ENCODE data around the gene CTBP1.
"Not testable (repeated sequence)": the region's sequence is repeated elsewhere in the genome, so short reads cannot be mapped to it uniquely, and the experiment has no call there.

Gene CTBP1

GRCh38 chr4:1248245-1249147 is at the start of gene CTBP1:
TSS of gene CTBP1 (minus strand) at chr4:1249130. CDS start at chr4:1241331, 7,799 bp downstream.
- peak; percentile 87 for DNase-seq

- DNase-seq = no peak
These were observed 49.5 kb upstream of the CTBP1 start for GRCh38 chr4:1298461-1298860.

GRCh38 chr4:1297456-1298325 is 48.8 kb upstream of the CTBP1 start:
- no peak for DNase-seq

- no peak for DNase-seq
These were observed 48.1 kb upstream of the CTBP1 start for GRCh38 chr4:1297023-1297395.

- DNase-seq = no peak
These were observed 47.5 kb upstream of the CTBP1 start for GRCh38 chr4:1296324-1297022.

GRCh38 chr4:1295405-1296055 is 46.6 kb upstream of the CTBP1 start:
- no peak for DNase-seq

- DNase-seq = no peak
These were observed 46.0 kb upstream of the CTBP1 start for GRCh38 chr4:1294891-1295290.

- DNase-seq = no peak
These were observed 45.5 kb upstream of the CTBP1 start for GRCh38 chr4:1294424-1294823.

- DNase-seq = no peak
These were observed 45.1 kb upstream of the CTBP1 start for GRCh38 chr4:1293991-1294390.

GRCh38 chr4:1293531-1293941 is 44.6 kb upstream of the CTBP1 start:
- no peak for DNase-seq

- DNase-seq = not testable (repeated sequence)
These were observed 43.7 kb upstream of the CTBP1 start for GRCh38 chr4:1292703-1293011.

GRCh38 chr4:1291996-1292702 is 43.2 kb upstream of the CTBP1 start:
- no peak for DNase-seq

GRCh38 chr4:1291091-1291490 is 42.2 kb upstream of the CTBP1 start:
- DNase-seq = no peak

GRCh38 chr4:1290165-1290977 is 41.4 kb upstream of the CTBP1 start:
- peak; percentile 14 for DNase-seq

- peak; percentile 97 for DNase-seq
These were observed 40.6 kb upstream of the CTBP1 start, which contains the start of gene MAEA for GRCh38 chr4:1289207-1290164. TSS of gene MAEA (plus strand) at chr4:1289891. CDS start at chr4:1289914, 23 bp downstream.

- DNase-seq = no peak
These were observed 39.9 kb upstream of the CTBP1 start for GRCh38 chr4:1288786-1289185.

- peak; percentile 46 for DNase-seq
These were observed 37.0 kb upstream of the CTBP1 start for GRCh38 chr4:1285790-1286553.

GRCh38 chr4:1285151-1285789 is 36.3 kb upstream of the CTBP1 start:
- DNase-seq = no peak

- DNase-seq = no peak
These were observed 34.8 kb upstream of the CTBP1 start for GRCh38 chr4:1283711-1284110.
